ENCODE results near the gene CPSF4.

DNA sequence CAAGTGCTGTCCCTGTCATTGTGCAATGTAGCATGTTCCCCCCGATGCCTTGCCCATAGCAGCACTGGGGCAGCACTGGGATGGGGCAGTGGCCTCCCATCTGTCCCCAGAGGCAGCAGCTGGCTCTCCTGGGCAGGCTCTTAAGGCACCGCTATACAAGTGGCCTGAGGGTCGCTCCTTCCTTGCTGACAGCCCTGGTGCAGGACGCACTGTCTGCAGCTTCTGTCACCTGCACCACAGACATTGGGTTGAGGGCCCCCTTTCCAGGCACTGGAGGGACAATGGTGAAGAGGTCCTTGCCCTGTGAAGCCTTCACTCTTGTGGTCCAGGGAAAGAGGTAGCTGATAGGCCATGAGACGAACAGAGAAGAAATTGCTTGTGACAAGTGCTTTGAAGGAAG lies 10.6 kb downstream of the CPSF4 start:
- TF ChIP-seq CTCF (IDR thresholded peaks at IDR 0.05), result no peak
- TF ChIP-seq POLR2A (IDR thresholded peaks at IDR 0.05), result no peak

Measured in thyroid gland (tissue), 4 donors.